B cell (primary cell): ENCODE measurements around the gene LATS2. TPM values are rescaled to one million over a fixed set of nuclear protein-coding genes. Genes with fewer than 3 reads are reported as not detected.

Experiments
- ATAC-seq: fragments of 200-7000 bp; cut with Tn5 transposase; one replicate; pipeline ENCODE4 v1.10.0; 2021; ENCODE audit warnings: low read depth, mild to moderate bottlenecking, moderate number of reproducible peaks, moderate library complexity
- CTCF ChIA-PET: fragments of 350-600 bp; sonication (Branson Sonifier 250); formaldehyde crosslinking; loops from one replicate; lab custom pipeline; 2021; ENCODE audit warnings: antibody characterized with exemption, inconsistent platforms; lab: Charles Lee
- POLR2A ChIA-PET: fragments of 350-600 bp; sonication (Branson Sonifier 250); formaldehyde crosslinking; loops from one replicate; lab custom pipeline; 2021; ENCODE audit warnings: antibody characterized with exemption; lab: Charles Lee
- DNase-seq: peaks from one replicate; pipeline ENCODE4 v3.0.0; 2013
- H2AFZ ChIP-seq: 2 replicates; pipeline ENCODE4 v1.6.1; 2012; ENCODE audit warnings: mild to moderate bottlenecking, low read depth, low read length; ENCODE audit not compliant: insufficient read depth, poor library complexity, severe bottlenecking
- H3K27ac ChIP-seq, 2 donors: 1 replicate in 1 of 2; 2 replicates in 1 of 2; pipeline ENCODE4 v1.5.1; 2012 to 2013; ENCODE audit warnings: low read length in 2 of 2, mild to moderate bottlenecking in 2 of 2, moderate library complexity in 1 of 2
- H3K27me3 ChIP-seq, 4 experiments: fragments of 200-600 bp in 1 of 4; sonication (generic) in 1 of 4; replicated peaks in 1 of 4; 1 replicate in 2 of 4; 2 replicates in 2 of 4; pipeline versions ENCODE4 v1.6.1 to v1.7.0; 2013 to 2016; ENCODE audit warnings: low read length in 3 of 4, mild to moderate bottlenecking in 2 of 4, mixed read lengths in 1 of 4, moderate library complexity in 1 of 4; ENCODE audit not compliant: insufficient read depth in 4 of 4, control insufficient read depth in 3 of 4; ENCODE audit errors: control extremely low read depth in 1 of 4
- H3K36me3 ChIP-seq, 2 experiments: replicated peaks in 1 of 2; 1 replicate in 1 of 2; 2 replicates in 1 of 2; pipeline versions ENCODE4 v1.6.1 to v1.7.1; 2013; ENCODE audit warnings: low read length in 1 of 2; ENCODE audit not compliant: insufficient read depth in 2 of 2, control insufficient read depth in 1 of 2; ENCODE audit errors: control extremely low read depth in 1 of 2, extremely low read depth in 1 of 2
- H3K4me1 ChIP-seq, 2 donors: fragments of 200-600 bp in 1 of 2; sonication (generic) in 1 of 2; 1 replicate in 1 of 2; 2 replicates in 1 of 2; pipeline versions ENCODE4 v1.5.1 to v1.6.1; 2013 to 2017; ENCODE audit warnings: low read length in 2 of 2; ENCODE audit not compliant: control insufficient read depth in 2 of 2, insufficient read depth in 2 of 2
- H3K4me2 ChIP-seq: replicated peaks from 2 replicates; pipeline ENCODE3; 2012; ENCODE audit warnings: mild to moderate bottlenecking, low read depth, low read length; ENCODE audit not compliant: poor library complexity, severe bottlenecking
- H3K4me3 ChIP-seq, 5 experiments: fragments of 200-600 bp in 1 of 5; sonication (generic) in 1 of 5; 1 replicate in 3 of 5; 2 replicates in 2 of 5; pipeline versions ENCODE4 v1.5.1 to v1.7.0; 2011 to 2016; ENCODE audit warnings: low read length in 4 of 5, mild to moderate bottlenecking in 4 of 5, low read depth in 2 of 5, control low read depth in 1 of 5, moderate library complexity in 1 of 5; ENCODE audit not compliant: insufficient read depth in 1 of 5; ENCODE audit errors: control extremely low read depth in 1 of 5, extremely low read depth in 1 of 5
- H3K79me2 ChIP-seq: fragments of 200-600 bp; sonication (generic); one replicate; pipeline ENCODE4 v1.6.0; 2016; ENCODE audit warnings: low read length; ENCODE audit not compliant: control insufficient read depth, insufficient read depth
- H3K9ac ChIP-seq: fragments of 200-600 bp; sonication (generic); 2 replicates; pipeline ENCODE4 v1.6.1; 2017; ENCODE audit warnings: mild to moderate bottlenecking, low read length, moderate library complexity
- H3K9me3 ChIP-seq, 3 donors: one replicate each; pipeline versions ENCODE4 v1.6.1 to v1.7.1; 2013; ENCODE audit warnings: low read length in 2 of 3; ENCODE audit not compliant: control insufficient read depth in 2 of 3, insufficient read depth in 1 of 3; ENCODE audit errors: control extremely low read depth in 1 of 3
- H4K20me1 ChIP-seq: 2 replicates; pipeline ENCODE4 v1.6.0; 2012; ENCODE audit warnings: mild to moderate bottlenecking, low read length; ENCODE audit not compliant: insufficient read depth, control insufficient read depth, poor library complexity, severe bottlenecking
- H3K27ac Mint-ChIP-seq: one replicate; pipeline ENCODE4 v1.8.0; 2021; ENCODE audit warnings: mixed read lengths
- H3K27me3 Mint-ChIP-seq: one replicate; pipeline ENCODE4 v1.8.0; 2021; ENCODE audit warnings: mixed read lengths
- H3K4me1 Mint-ChIP-seq: one replicate; pipeline ENCODE4 v1.8.0; 2021; ENCODE audit warnings: mixed read lengths
- H3K4me3 Mint-ChIP-seq: one replicate; pipeline ENCODE4 v1.8.0; 2021; ENCODE audit warnings: mixed read lengths
- H3K9me3 Mint-ChIP-seq: one replicate; pipeline ENCODE4 v1.8.0; 2022; ENCODE audit warnings: mixed read lengths; ENCODE audit not compliant: insufficient read depth
- EZH2 ChIP-seq: IDR thresholded peaks from 2 replicates; pipeline ENCODE4 v1.6.1; 2012; ENCODE audit warnings: borderline replicate concordance, low read depth, mild to moderate bottlenecking, moderate library complexity, low read length; ENCODE audit not compliant: insufficient read depth, poor library complexity, severe bottlenecking
- WGBS: methylation state at CpG from one replicate; pipeline ENCODE4 v1.1.5; 2013; ENCODE audit warnings: missing lambda C conversion rate; ENCODE audit not compliant: insufficient coverage; 5-methylcytosine and 5-hydroxymethylcytosine counted together
- intact Hi-C: fragments of 100-400 bp; cut with micrococcal nuclease; formaldehyde crosslinking; loops from one replicate; pipeline ENCODE4 v1.10.0; 2022
- polyA plus RNA-seq: library from polyadenylated mRNA; depleted of rRNA; stranded (reverse); fragments of >200 nt; gene quantifications from 2 replicates; pipeline ENCODE4 v1.2.3, GENCODE V29; 2012
- total RNA-seq, 2 donors: library from RNA; stranded (reverse); fragments of 120-200 nt in 1 of 2; gene quantifications; 1 replicate in 1 of 2; 2 replicates in 1 of 2; pipeline versions ENCODE4 v1.2.3 to v1.2.4, GENCODE V29; 2013 to 2022
- TF ChIP-seq, protein P1 (sequence below): fragments of 200-600 bp; IDR thresholded peaks from one replicate; pipeline ENCODE4 v1.8.0; 2022; ENCODE audit warnings: antibody characterized with exemption, mild to moderate bottlenecking

Gene LATS2
- total and polyA plus RNA-seq, 2 donors (not counting 1 experiment from before 2014, with no cell fraction given) = 1.9 to 2.7 TPM

DNA sequence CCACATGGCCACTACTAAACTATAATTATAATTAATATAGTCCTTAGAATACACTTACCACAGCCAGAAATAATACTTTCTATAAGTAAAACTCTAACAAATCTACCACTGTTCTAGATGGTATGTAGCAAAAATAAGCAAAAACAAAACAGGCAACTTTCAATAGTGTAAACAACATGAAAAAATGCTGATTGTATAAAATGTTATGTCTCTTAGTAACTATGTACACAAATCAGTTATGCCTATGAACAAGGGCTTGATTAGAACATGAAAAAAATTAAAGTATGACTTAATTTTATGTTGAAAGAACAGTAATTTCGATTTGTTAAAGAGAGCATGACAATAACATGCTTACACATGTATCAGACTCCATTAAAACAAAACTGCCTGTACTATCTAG lies 60.7 kb downstream of the LATS2 start:
- ATAC-seq (no peak), DNase-seq (no peak)
- H4K20me1 ChIP-seq = no peaks in the 10 kb centered on the region
- Mint-ChIP-seq H3K4me3 (no peak overlapping the region), H3K9me3 (peaks cover 3% of the 10 kb centered on the region), H3K4me1 (no peaks in the 10 kb centered on the region), H3K27ac (no peak overlapping the region), H3K27me3 (no peaks in the 10 kb centered on the region)
- CTCF ChIA-PET = no interaction called here
- no peak overlapping the region for H3K27ac ChIP-seq
- H3K36me3 ChIP-seq = no peaks in the 10 kb centered on the region
- no peak overlapping the region for H2AFZ ChIP-seq
- H3K9me3 ChIP-seq = peaks cover 0 to 11% (median 0%) of the 10 kb centered on the region in 3 donors
- no peak overlapping the region for H3K4me3 ChIP-seq
- POLR2A ChIA-PET = no interaction called here
- H3K9ac ChIP-seq = no peak overlapping the region
- intact Hi-C loops = no loop called here
- H3K79me2 ChIP-seq = no peaks in the 10 kb centered on the region
- H3K4me1 ChIP-seq = no peaks in the 10 kb centered on the region
- no peak overlapping the region for H3K4me2 ChIP-seq
- no peaks in the 10 kb centered on the region for H3K27me3 ChIP-seq
- no CpG with 5 or more reads among the region's 1 CpG for WGBS
- TF ChIP-seq, protein P1, sequence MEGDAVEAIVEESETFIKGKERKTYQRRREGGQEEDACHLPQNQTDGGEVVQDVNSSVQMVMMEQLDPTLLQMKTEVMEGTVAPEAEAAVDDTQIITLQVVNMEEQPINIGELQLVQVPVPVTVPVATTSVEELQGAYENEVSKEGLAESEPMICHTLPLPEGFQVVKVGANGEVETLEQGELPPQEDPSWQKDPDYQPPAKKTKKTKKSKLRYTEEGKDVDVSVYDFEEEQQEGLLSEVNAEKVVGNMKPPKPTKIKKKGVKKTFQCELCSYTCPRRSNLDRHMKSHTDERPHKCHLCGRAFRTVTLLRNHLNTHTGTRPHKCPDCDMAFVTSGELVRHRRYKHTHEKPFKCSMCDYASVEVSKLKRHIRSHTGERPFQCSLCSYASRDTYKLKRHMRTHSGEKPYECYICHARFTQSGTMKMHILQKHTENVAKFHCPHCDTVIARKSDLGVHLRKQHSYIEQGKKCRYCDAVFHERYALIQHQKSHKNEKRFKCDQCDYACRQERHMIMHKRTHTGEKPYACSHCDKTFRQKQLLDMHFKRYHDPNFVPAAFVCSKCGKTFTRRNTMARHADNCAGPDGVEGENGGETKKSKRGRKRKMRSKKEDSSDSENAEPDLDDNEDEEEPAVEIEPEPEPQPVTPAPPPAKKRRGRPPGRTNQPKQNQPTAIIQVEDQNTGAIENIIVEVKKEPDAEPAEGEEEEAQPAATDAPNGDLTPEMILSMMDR = no peak
- TF ChIP-seq EZH2 = no peak

DNA sequence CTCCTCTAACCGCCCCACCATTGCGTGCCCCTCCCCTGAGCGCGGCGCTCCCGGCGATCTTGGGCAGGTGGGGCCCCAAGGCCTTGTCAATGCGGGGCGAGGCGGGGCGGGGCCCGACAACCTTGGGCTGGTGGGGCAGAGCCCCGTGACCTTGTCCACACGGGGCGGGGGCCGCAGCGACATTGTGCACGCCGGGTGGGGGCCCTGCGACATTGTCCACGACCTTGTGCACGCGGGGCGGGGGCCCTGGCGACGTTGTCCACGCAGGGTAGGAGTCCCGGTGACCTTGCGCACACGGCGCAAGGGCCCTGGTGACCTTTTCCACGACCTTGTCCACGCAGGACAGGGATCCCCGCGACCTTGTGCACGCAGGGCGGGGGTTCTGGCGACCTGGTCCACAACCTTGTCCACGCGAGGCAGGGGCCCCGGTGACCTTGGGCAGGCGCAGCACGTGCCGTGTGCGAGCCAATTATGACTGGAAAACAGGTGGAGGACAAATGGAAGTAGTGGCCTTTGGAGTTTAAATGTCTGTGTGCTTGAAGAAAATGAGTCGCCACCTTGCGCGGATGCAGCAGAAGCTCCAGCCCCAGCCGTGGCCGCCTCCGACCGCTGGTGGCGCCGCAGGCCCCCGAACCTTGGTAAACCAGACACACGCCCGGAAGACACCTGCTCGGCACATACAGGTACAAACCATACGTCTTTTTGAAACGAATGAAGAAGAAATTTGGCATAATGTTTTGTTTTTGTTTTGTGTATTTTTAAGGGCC lies 62.6 kb downstream of the LATS2 start:
- 98% methylated on average over 58 of the region's 60 CpGs for WGBS
- POLR2A ChIA-PET = no interaction called here
- intact Hi-C loops = no loop called here
- Histone ChIP-seq H3K79me2 (no peaks in the 10 kb centered on the region), H3K9me3 (peaks cover 0 to 11% (median 0%) of the 10 kb centered on the region in 3 donors), H3K9ac (no peak overlapping the region), H3K4me1 (no peaks in the 10 kb centered on the region), H3K4me2 (no peak overlapping the region), H3K27me3 (no peaks in the 10 kb centered on the region), H3K4me3 (no peak overlapping the region), H4K20me1 (no peaks in the 10 kb centered on the region), H2AFZ (no peak overlapping the region), H3K36me3 (no peaks in the 10 kb centered on the region), H3K27ac (no peak overlapping the region)
- no peak for TF ChIP-seq EZH2
- TF ChIP-seq, protein P1 = no peak
- no peak for ATAC-seq
- H3K27ac Mint-ChIP-seq = no peak overlapping the region
- H3K4me3 Mint-ChIP-seq = no peak overlapping the region
- peaks cover 3% of the 10 kb centered on the region for H3K9me3 Mint-ChIP-seq
- H3K27me3 Mint-ChIP-seq = no peaks in the 10 kb centered on the region
- H3K4me1 Mint-ChIP-seq = no peaks in the 10 kb centered on the region
- no peak for DNase-seq
- CTCF ChIA-PET = no interaction called here
